Astrocyte (in vitro differentiated cells and primary cell): ENCODE results near the gene ATP1A3.

Source experiments
- EZH2 ChIP-seq: IDR thresholded peaks from 2 replicates; pipeline ENCODE4 v1.6.1; 2012; ENCODE audit warnings: mild to moderate bottlenecking, low read length, inconsistent platforms; ENCODE audit not compliant: insufficient read depth
- TF ChIP-seq, protein P1 (sequence below): IDR thresholded peaks from 2 replicates; pipeline ENCODE4 v1.5.1; 2011; ENCODE audit warnings: low read depth, mild to moderate bottlenecking, inconsistent platforms, low read length, moderate library complexity; ENCODE audit not compliant: insufficient read depth

DNA sequence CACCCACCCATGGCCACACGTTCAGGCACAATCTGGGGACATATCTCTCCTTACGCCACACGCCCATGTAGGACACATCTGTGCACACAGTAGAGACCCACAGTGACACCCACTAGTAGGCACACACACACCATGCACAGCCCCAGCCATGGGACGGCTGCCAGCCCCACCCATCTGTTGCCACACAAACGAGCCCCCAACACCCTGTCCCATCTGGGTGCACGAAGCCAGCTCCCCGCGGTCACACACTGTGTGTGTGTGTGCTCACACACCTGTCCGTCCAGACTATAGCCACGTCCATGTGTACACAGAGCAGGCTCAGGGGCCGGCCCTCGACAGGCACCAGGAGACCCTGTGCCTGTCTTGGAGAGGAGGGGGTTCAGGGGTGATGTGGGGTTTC is 76.4 kb downstream of the ATP1A3 start:
- no peak for TF ChIP-seq EZH2
- TF ChIP-seq, protein P1, sequence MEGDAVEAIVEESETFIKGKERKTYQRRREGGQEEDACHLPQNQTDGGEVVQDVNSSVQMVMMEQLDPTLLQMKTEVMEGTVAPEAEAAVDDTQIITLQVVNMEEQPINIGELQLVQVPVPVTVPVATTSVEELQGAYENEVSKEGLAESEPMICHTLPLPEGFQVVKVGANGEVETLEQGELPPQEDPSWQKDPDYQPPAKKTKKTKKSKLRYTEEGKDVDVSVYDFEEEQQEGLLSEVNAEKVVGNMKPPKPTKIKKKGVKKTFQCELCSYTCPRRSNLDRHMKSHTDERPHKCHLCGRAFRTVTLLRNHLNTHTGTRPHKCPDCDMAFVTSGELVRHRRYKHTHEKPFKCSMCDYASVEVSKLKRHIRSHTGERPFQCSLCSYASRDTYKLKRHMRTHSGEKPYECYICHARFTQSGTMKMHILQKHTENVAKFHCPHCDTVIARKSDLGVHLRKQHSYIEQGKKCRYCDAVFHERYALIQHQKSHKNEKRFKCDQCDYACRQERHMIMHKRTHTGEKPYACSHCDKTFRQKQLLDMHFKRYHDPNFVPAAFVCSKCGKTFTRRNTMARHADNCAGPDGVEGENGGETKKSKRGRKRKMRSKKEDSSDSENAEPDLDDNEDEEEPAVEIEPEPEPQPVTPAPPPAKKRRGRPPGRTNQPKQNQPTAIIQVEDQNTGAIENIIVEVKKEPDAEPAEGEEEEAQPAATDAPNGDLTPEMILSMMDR, result no peak
